H1 (cell line): Measurements from ENCODE around the gene NR3C1. TPM values are rescaled to one million over a fixed set of nuclear protein-coding genes. Genes with fewer than 3 reads are reported as not detected.

ENCODE experiments used
- CHD2 ChIP-seq: IDR thresholded peaks from 2 replicates; pipeline ENCODE4 v1.6.1; 2012; ENCODE audit warnings: low read length, improper control_type of control experiment
- polyA plus RNA-seq, 7 experiments: library from polyadenylated mRNA; depleted of rRNA in 3 of 7; stranded (reverse) in 5 of 7; unstranded in 2 of 7; fragments of >200 nt in 5 of 7; fragments of 200-250 nt in 2 of 7; gene quantifications; 1 replicate in 5 of 7; 2 replicates in 1 of 7; 4 replicates in 1 of 7; pipeline versions ENCODE4 v1.2.1 to v1.2.3, GENCODE V29; 2011 to 2013; ENCODE audit warnings: missing spikeins in 2 of 7, mixed read lengths in 2 of 7
- total RNA-seq: library from RNA; stranded (reverse); fragmentation: NEBNext Ultra II Directional; extraction: Animal tissue kit (Norgen Biotek cat#: 25700); gene quantifications from 2 replicates; pipeline ENCODE4 v1.2.1, GENCODE V29; 2021

The NR3C1 gene
- total and polyA plus RNA-seq, 2 of the 8 experiments (the other 6 are each of a cell fraction or from before 2014, with no cell fraction given) = 1.7 to 5.4 TPM

- TF ChIP-seq CHD2 = no peak
Measured at GRCh38 chr5:143413958-143414669, 10.6 kb upstream of the NR3C1 start (continued).
